Common myeloid progenitor, CD34-positive (primary cell): ENCODE results near the gene ZFHX3.
A peak's percentile ranks its signal among the peaks of the same experiment; 100 is the strongest.

Source experiments
- CTCF ChIA-PET: fragments of 350-600 bp; sonication (Branson Sonifier 250); formaldehyde crosslinking; loops from one replicate; lab custom pipeline; 2021; ENCODE audit warnings: antibody characterized with exemption; lab: Charles Lee
- POLR2A ChIA-PET: fragments of 350-600 bp; sonication (Branson Sonifier 250); formaldehyde crosslinking; loops from one replicate; lab custom pipeline; 2021; ENCODE audit warnings: antibody characterized with exemption; lab: Charles Lee
- DNase-seq, 3 donors: peaks; one replicate each; pipeline versions ENCODE4 v3.0.0 to v3.0.0-alpha.2; 2013
- H3K27ac ChIP-seq, 2 experiments: 1 replicate in 1 of 2; 2 replicates in 1 of 2; pipeline ENCODE4 v1.7.0; 2013; ENCODE audit warnings: inconsistent platforms in 2 of 2, low read length in 2 of 2, mild to moderate bottlenecking in 2 of 2, low read depth in 1 of 2, moderate library complexity in 1 of 2; ENCODE audit not compliant: severe bottlenecking in 2 of 2, insufficient read depth in 1 of 2, poor library complexity in 1 of 2
- H3K27me3 ChIP-seq, 5 experiments: replicated peaks in 2 of 5; 1 replicate in 3 of 5; 2 replicates in 2 of 5; pipeline versions ENCODE4 v1.6.1 to v1.7.0; 2013; ENCODE audit warnings: low read length in 4 of 5, mild to moderate bottlenecking in 2 of 5, moderate library complexity in 2 of 5, inconsistent platforms in 1 of 5; ENCODE audit not compliant: insufficient read depth in 5 of 5, control insufficient read depth in 4 of 5
- H3K36me3 ChIP-seq, 4 experiments: 1 replicate in 2 of 4; 2 replicates in 2 of 4; pipeline versions ENCODE4 v1.6.1 to v1.7.0; 2013; ENCODE audit warnings: low read length in 3 of 4, control low read depth in 1 of 4, mild to moderate bottlenecking in 1 of 4; ENCODE audit not compliant: control insufficient read depth in 4 of 4, insufficient read depth in 4 of 4
- H3K4me1 ChIP-seq, 4 experiments: 1 replicate in 3 of 4; 2 replicates in 1 of 4; pipeline versions ENCODE4 v1.6.1 to v1.7.1; 2013; ENCODE audit warnings: low read length in 3 of 4, mild to moderate bottlenecking in 3 of 4, control low read depth in 1 of 4, inconsistent platforms in 1 of 4, moderate library complexity in 1 of 4; ENCODE audit not compliant: control insufficient read depth in 4 of 4, insufficient read depth in 4 of 4; ENCODE audit errors: control extremely low read depth in 1 of 4
- H3K4me3 ChIP-seq, 7 experiments: 1 replicate in 4 of 7; 2 replicates in 3 of 7; pipeline versions ENCODE4 v1.5.1 to v1.7.0; 2013; ENCODE audit warnings: mild to moderate bottlenecking in 7 of 7, low read length in 6 of 7, moderate library complexity in 6 of 7, inconsistent platforms in 2 of 7, low read depth in 2 of 7, control low read depth in 1 of 7; ENCODE audit not compliant: insufficient read depth in 4 of 7, control insufficient read depth in 1 of 7; ENCODE audit errors: extremely low read depth in 1 of 7
- H3K9me3 ChIP-seq, 5 experiments: 1 replicate in 4 of 5; 2 replicates in 1 of 5; pipeline versions ENCODE4 v1.6.1 to v1.7.1; 2013; ENCODE audit warnings: low read length in 4 of 5, mild to moderate bottlenecking in 2 of 5, inconsistent platforms in 1 of 5, low read depth in 1 of 5, moderate library complexity in 1 of 5; ENCODE audit not compliant: control insufficient read depth in 4 of 5, insufficient read depth in 2 of 5; ENCODE audit errors: control extremely low read depth in 1 of 5
- WGBS: methylation state at CpG from one replicate; pipeline ENCODE4 v1.1.5; 2013; ENCODE audit not compliant: insufficient coverage; 5-methylcytosine and 5-hydroxymethylcytosine counted together

ZFHX3 gene

GRCh38 chr16:72879846-72880245 lies 168.1 kb downstream of the ZFHX3 start:
- ChIA-PET CTCF (interaction anchor here (1.5 kb wide), 1 partner anchor 14 kb away, joined by 3 read pairs; no protein-coding TSS in a partner anchor), POLR2A (no interaction called here)
- H3K4me3 ChIP-seq, result no peak overlapping the region
- no peak for DNase-seq
- no peaks in the 10 kb centered on the region for H3K27me3 ChIP-seq
- H3K4me1 ChIP-seq, result peaks cover 10 to 46% (median 43%) of the 10 kb centered on the region in 4 experiments
- H3K27ac ChIP-seq, result no peak overlapping the region
- WGBS, result 86% methylated on average over 8 of the region's 11 CpGs
- peaks cover 0 to under 1% (median 0%) of the 10 kb centered on the region in 4 experiments for H3K36me3 ChIP-seq
- H3K9me3 ChIP-seq, result no peaks in the 10 kb centered on the region

- peak in 1 of 3 donors; percentile 24 for DNase-seq
- Histone ChIP-seq H3K27me3 (no peaks in the 10 kb centered on the region), H3K4me1 (peaks cover 10 to 50% (median 48%) of the 10 kb centered on the region in 4 experiments), H3K27ac (no peak overlapping the region), H3K9me3 (no peaks in the 10 kb centered on the region), H3K4me3 (no peak overlapping the region), H3K36me3 (no peaks in the 10 kb centered on the region)
- 94% methylated on average over 16 of the region's 19 CpGs for WGBS
- ChIA-PET POLR2A (no interaction called here), CTCF (interaction anchor here (1.0 kb wide), 2 partner anchors 41 to 50 kb away, joined by 3 to 4 read pairs; no protein-coding TSS in a partner anchor)
Observed at GRCh38 chr16:72878301-72879269, 169.3 kb downstream of the ZFHX3 start.

- POLR2A ChIA-PET, result no interaction called here
- WGBS, result 52% methylated on average over 6 of the region's 12 CpGs
Observed at GRCh38 chr16:72877374-72878028, 170.4 kb downstream of the ZFHX3 start.

GRCh38 chr16:72876981-72877373 lies 171.0 kb downstream of the ZFHX3 start:
- peak in 1 of 3 donors; percentile 19 for DNase-seq
- H3K36me3 ChIP-seq, result no peaks in the 10 kb centered on the region
- H3K4me1 ChIP-seq, result peaks cover 10 to 51% (median 48%) of the 10 kb centered on the region in 4 experiments
- WGBS, result 87% methylated on average over 8 of the region's 9 CpGs
- H3K9me3 ChIP-seq, result no peaks in the 10 kb centered on the region
- H3K27me3 ChIP-seq, result no peaks in the 10 kb centered on the region
- H3K27ac ChIP-seq, result peak overlapping the region in 1 of 2 experiments; percentile 72
- H3K4me3 ChIP-seq, result peak overlapping the region in 2 of 7 experiments; percentile 4 to 7
- ChIA-PET POLR2A (interaction anchor here (0.7 kb wide), 1 partner anchor 62 kb away, joined by 4 read pairs; no protein-coding TSS in a partner anchor), CTCF (interaction anchor here (0.6 kb wide), 1 partner anchor 15 kb away, joined by 3 read pairs; no protein-coding TSS in a partner anchor)

More at GRCh38 chr16:72877374-72878028, 170.4 kb downstream of the ZFHX3 start:
- Histone ChIP-seq H3K27ac (peak overlapping the region in 1 of 2 experiments; percentile 6), H3K27me3 (no peaks in the 10 kb centered on the region), H3K4me1 (peaks cover 10 to 51% (median 48%) of the 10 kb centered on the region in 4 experiments), H3K36me3 (no peaks in the 10 kb centered on the region), H3K9me3 (no peaks in the 10 kb centered on the region), H3K4me3 (no peak overlapping the region)
- DNase-seq, result peak; percentile 8 to 71 (median 54)
- CTCF ChIA-PET, result no interaction called here

GRCh38 chr16:72876221-72876620 lies 171.7 kb downstream of the ZFHX3 start:
- Histone ChIP-seq H3K27ac (peak overlapping the region; percentile 7 to 72), H3K4me1 (peaks cover 10 to 51% (median 47%) of the 10 kb centered on the region in 4 experiments), H3K4me3 (peak overlapping the region in 3 of 7 experiments; percentile 4 to 39 (median 9)), H3K36me3 (no peaks in the 10 kb centered on the region), H3K27me3 (no peaks in the 10 kb centered on the region), H3K9me3 (no peaks in the 10 kb centered on the region)
- WGBS, result 0% methylated on average over 4 of the region's 8 CpGs
- peak; percentile 77 to 96 (median 95) for DNase-seq
- CTCF ChIA-PET, result interaction anchor here (0.6 to 2.0 kb wide), 6 partner anchors 13 to 62 kb away, joined by 3 to 6 read pairs (median 3); no protein-coding TSS in a partner anchor
- POLR2A ChIA-PET, result interaction anchor here (0.7 to 1.0 kb wide), 2 partner anchors 61 to 279 kb away, joined by 3 to 4 read pairs; no protein-coding TSS in a partner anchor

- H3K9me3 ChIP-seq, result no peaks in the 10 kb centered on the region
- ChIA-PET POLR2A (interaction anchor here (1.0 kb wide), 1 partner anchor 279 kb away, joined by 3 read pairs; no protein-coding TSS in a partner anchor), CTCF (interaction anchor here (0.7 to 2.0 kb wide), 6 partner anchors 13 to 63 kb away, joined by 3 to 6 read pairs (median 4); no protein-coding TSS in a partner anchor)
- 73% methylated on average over 10 of the region's 12 CpGs for WGBS
- peak in 1 of 3 donors; percentile 15 for DNase-seq
- no peaks in the 10 kb centered on the region for H3K27me3 ChIP-seq
- no peak overlapping the region for H3K27ac ChIP-seq
- peaks cover 10 to 51% (median 47%) of the 10 kb centered on the region in 4 experiments for H3K4me1 ChIP-seq
- H3K36me3 ChIP-seq, result no peaks in the 10 kb centered on the region
- H3K4me3 ChIP-seq, result peak overlapping the region in 2 of 7 experiments; percentile 16 to 39
Observed at GRCh38 chr16:72875291-72876031, 172.5 kb downstream of the ZFHX3 start.
